SK-N-SH treated with all-trans-retinoic acid at 6 μM for 48 hours (cell line): ENCODE results near the gene GPR152.

Experiments used
- ATAC-seq: fragments of 200-7000 bp; cut with Tn5 transposase; 3 replicates; pipeline ENCODE4 v1.9.1; 2020; ENCODE audit warnings: mild to moderate bottlenecking, moderate library complexity
- ARNTL ChIP-seq: fragments of 450-650 bp; formaldehyde crosslinking; IDR thresholded peaks from 2 replicates; pipeline ENCODE4 v1.5.0; 2020; ENCODE audit warnings: low read depth, mild to moderate bottlenecking, moderate library complexity, borderline replicate concordance
- BACH2 ChIP-seq: fragments of 250-450 bp; sonication (Bioruptor Pico); IDR thresholded peaks from 2 replicates; pipeline ENCODE4 v1.9.0; 2021; ENCODE audit warnings: mild to moderate bottlenecking, borderline replicate concordance
- ESRRG ChIP-seq: fragments of 250-450 bp; sonication (Bioruptor Pico); IDR thresholded peaks from 2 replicates; pipeline ENCODE4 v1.6.1; 2021; ENCODE audit warnings: mild to moderate bottlenecking
- ISL1 ChIP-seq: fragments of 250-450 bp; sonication (Bioruptor Pico); IDR thresholded peaks from 2 replicates; pipeline ENCODE4 v2.1.2; 2022; ENCODE audit warnings: mild to moderate bottlenecking, moderate library complexity
- OSR1 ChIP-seq: fragments of 250-450 bp; sonication (Bioruptor Pico); IDR thresholded peaks from 2 replicates; pipeline ENCODE4 v1.8.0; 2022; ENCODE audit warnings: moderate library complexity, mild to moderate bottlenecking, inconsistent platforms
- PPARA ChIP-seq: fragments of 250-450 bp; sonication (Bioruptor Pico); IDR thresholded peaks from 2 replicates; pipeline ENCODE4 v1.5.0; 2020; ENCODE audit warnings: mild to moderate bottlenecking, borderline replicate concordance
- RARB ChIP-seq: fragments of 250-450 bp; sonication (Bioruptor Pico); IDR thresholded peaks from 2 replicates; pipeline ENCODE4 v1.8.0; 2021; ENCODE audit warnings: mild to moderate bottlenecking, moderate library complexity
- TOX ChIP-seq: fragments of 250-450 bp; sonication (Bioruptor Pico); IDR thresholded peaks from 2 replicates; pipeline ENCODE4 v1.8.0; 2021; ENCODE audit warnings: mild to moderate bottlenecking, moderate library complexity, borderline replicate concordance
- ZC3H10 ChIP-seq: fragments of 250-450 bp; sonication (Bioruptor Pico); IDR thresholded peaks from 2 replicates; pipeline ENCODE4 v1.5.1; 2021; ENCODE audit warnings: mild to moderate bottlenecking, moderate library complexity
- ZFP3 ChIP-seq: fragments of 250-450 bp; sonication (Bioruptor Pico); IDR thresholded peaks from 2 replicates; pipeline ENCODE4 v1.5.0; 2020; ENCODE audit warnings: mild to moderate bottlenecking, moderate library complexity
- ZFP30 ChIP-seq: fragments of 450-650 bp; formaldehyde crosslinking; IDR thresholded peaks from 2 replicates; pipeline ENCODE4 v1.5.0; 2022; ENCODE audit warnings: mild to moderate bottlenecking, moderate library complexity
- ZNF565 ChIP-seq: fragments of 450-650 bp; formaldehyde crosslinking; conservative IDR thresholded peaks from 2 replicates; pipeline ENCODE4 v1.5.0; 2020; ENCODE audit warnings: low read depth, mild to moderate bottlenecking, moderate library complexity
- ZNF70 ChIP-seq: fragments of 450-650 bp; formaldehyde crosslinking; IDR thresholded peaks from 2 replicates; pipeline ENCODE4 v1.5.0; 2020; ENCODE audit warnings: mild to moderate bottlenecking, moderate library complexity
- ZNF8 ChIP-seq: fragments of 450-650 bp; formaldehyde crosslinking; IDR thresholded peaks from 2 replicates; pipeline ENCODE4 v1.5.0; 2020; ENCODE audit warnings: mild to moderate bottlenecking, moderate library complexity
- TF ChIP-seq, protein P1 (sequence below): fragments of 250-450 bp; sonication (Bioruptor Pico); IDR thresholded peaks from 2 replicates; pipeline ENCODE4 v1.5.0; 2020; ENCODE audit warnings: mild to moderate bottlenecking, moderate library complexity
- TF ChIP-seq, protein P2 (sequence below): fragments of 250-450 bp; sonication (Bioruptor Pico); IDR thresholded peaks from 2 replicates; pipeline ENCODE4 v1.8.0; 2021; ENCODE audit warnings: low read depth, mild to moderate bottlenecking, moderate library complexity, borderline replicate concordance
- TF ChIP-seq, protein P3 (sequence below): fragments of 250-450 bp; sonication (Bioruptor Pico); IDR thresholded peaks from 2 replicates; pipeline ENCODE4 v1.5.1; 2021; ENCODE audit warnings: mild to moderate bottlenecking, moderate library complexity
- TF ChIP-seq, protein P4 (sequence below): fragments of 250-450 bp; sonication (Bioruptor Pico); IDR thresholded peaks from 2 replicates; pipeline ENCODE4 v1.5.1; 2020; ENCODE audit warnings: low read depth, mild to moderate bottlenecking, moderate library complexity

The GPR152 gene

DNA sequence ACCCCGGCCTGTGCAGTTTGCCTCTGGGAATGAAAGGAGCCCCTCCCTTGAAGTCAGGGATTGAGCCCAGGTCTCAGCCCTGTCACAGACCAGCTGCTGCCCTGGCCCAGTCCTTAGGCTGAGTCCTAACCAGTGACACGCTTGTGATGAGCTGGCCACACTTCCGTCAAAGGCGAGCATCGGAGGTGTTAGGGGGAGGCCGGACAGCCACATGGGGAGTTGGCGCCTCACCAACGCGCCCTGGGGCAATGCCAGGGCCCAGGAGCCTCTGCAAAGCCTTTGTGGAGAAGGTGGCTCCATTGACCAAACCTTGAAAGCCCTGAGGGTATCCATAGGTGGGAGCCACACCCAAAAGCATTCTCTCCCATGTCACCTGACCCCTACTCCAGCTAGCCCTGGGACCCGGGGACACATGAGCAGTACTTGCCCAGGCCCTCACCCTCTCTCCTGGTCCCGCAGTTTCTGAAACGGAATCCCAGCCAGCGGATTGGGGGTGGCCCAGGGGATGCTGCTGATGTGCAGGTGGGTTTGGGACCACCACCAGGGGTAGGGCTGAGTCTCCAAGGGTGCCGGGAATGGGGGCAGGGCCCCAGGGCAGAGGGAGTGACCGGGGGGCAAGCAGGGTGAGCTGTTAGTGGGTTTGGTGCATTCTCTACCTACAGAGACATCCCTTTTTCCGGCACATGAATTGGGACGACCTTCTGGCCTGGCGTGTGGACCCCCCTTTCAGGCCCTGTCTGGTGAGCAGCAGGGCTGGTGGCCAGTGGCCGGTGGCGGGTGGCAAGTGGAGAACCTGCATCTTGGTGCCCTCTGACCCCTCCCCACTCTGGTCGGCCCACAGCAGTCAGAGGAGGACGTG, 18.8 kb downstream of the GPR152 start (continued):
- TF ChIP-seq, protein P1, sequence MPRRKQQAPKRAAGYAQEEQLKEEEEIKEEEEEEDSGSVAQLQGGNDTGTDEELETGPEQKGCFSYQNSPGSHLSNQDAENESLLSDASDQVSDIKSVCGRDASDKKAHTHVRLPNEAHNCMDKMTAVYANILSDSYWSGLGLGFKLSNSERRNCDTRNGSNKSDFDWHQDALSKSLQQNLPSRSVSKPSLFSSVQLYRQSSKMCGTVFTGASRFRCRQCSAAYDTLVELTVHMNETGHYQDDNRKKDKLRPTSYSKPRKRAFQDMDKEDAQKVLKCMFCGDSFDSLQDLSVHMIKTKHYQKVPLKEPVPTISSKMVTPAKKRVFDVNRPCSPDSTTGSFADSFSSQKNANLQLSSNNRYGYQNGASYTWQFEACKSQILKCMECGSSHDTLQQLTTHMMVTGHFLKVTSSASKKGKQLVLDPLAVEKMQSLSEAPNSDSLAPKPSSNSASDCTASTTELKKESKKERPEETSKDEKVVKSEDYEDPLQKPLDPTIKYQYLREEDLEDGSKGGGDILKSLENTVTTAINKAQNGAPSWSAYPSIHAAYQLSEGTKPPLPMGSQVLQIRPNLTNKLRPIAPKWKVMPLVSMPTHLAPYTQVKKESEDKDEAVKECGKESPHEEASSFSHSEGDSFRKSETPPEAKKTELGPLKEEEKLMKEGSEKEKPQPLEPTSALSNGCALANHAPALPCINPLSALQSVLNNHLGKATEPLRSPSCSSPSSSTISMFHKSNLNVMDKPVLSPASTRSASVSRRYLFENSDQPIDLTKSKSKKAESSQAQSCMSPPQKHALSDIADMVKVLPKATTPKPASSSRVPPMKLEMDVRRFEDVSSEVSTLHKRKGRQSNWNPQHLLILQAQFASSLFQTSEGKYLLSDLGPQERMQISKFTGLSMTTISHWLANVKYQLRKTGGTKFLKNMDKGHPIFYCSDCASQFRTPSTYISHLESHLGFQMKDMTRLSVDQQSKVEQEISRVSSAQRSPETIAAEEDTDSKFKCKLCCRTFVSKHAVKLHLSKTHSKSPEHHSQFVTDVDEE, result no peak
- no peak for TF ChIP-seq ISL1 (CRISPR knock-in tag)

DNA sequence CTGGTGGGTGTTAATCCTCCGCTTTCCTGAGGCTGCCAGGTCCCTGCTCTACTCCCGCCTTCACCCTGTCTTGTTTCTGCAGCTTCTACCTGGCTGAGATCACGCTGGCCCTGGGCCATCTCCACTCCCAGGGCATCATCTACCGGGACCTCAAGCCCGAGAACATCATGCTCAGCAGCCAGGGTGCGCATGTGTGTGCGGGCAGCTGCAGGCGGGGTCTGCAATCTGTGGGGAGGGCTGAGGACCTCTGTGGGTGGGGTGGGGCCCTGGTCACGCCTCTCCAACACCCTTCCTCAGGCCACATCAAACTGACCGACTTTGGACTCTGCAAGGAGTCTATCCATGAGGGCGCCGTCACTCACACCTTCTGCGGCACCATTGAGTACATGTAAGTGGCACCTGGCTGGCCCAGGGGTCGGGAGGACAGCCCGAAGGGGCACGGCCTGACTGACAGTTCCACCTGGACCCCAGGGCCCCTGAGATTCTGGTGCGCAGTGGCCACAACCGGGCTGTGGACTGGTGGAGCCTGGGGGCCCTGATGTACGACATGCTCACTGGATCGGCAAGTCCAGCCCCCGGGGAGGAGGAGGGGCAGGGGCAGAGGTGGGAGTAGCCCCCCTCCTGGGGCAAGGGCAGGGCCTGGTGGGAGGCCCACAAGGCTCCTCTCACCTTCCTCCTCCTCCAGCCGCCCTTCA, 19.7 kb downstream of the GPR152 start:
- ATAC-seq, result no peak

DNA sequence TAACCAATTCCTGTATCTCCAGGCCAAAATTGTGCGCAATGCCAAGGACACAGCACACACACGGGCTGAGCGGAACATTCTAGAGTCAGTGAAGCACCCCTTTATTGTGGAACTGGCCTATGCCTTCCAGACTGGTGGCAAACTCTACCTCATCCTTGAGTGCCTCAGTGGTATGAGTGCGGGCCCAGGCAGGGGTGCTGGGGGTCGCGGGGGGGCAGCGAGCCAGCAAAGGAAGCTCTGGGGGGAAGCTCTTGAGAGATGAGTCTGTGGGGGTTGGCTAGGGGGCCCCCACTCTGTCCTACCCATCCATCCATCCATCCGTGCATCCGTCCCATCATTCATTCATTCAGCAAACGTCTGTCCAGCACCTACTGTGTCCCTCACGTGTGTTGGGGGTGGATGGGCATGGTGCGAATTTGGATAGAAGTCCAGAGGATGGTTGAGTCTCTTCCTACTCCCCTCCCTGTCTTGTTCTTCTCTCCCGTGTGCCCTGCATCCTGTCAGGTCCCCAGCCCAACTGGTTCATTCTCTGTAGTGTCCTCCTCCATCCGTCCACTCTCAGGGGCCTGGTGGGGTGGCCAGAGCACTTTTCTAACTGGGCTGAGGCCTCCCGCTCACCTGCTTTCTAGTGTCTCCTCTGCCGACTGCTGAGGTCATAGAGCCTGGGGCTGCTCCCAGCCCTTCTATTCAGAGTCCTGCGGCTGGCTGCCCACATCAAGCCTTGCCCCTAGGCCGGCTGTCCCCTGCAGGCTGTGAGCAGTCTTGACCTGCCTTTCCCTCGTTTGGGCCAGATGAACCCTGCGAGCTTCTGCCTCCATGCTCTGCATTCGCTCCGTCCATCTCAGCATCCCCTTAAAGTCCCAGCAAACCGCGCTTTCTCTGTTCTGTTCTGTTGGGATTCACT, 20.9 kb downstream of the GPR152 start:
- no peak for ATAC-seq
- TF ChIP-seq, protein P1, result no peak
- TF ChIP-seq ZNF70 (CRISPR knock-in tag), result no peak
- TF ChIP-seq, protein P2, sequence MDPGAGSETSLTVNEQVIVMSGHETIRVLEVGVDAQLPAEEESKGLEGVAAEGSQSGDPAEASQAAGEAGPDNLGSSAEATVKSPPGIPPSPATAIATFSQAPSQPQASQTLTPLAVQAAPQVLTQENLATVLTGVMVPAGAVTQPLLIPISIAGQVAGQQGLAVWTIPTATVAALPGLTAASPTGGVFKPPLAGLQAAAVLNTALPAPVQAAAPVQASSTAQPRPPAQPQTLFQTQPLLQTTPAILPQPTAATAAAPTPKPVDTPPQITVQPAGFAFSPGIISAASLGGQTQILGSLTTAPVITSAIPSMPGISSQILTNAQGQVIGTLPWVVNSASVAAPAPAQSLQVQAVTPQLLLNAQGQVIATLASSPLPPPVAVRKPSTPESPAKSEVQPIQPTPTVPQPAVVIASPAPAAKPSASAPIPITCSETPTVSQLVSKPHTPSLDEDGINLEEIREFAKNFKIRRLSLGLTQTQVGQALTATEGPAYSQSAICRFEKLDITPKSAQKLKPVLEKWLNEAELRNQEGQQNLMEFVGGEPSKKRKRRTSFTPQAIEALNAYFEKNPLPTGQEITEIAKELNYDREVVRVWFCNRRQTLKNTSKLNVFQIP (CRISPR knock-in tag), result no peak
- no peak for TF ChIP-seq ISL1 (CRISPR knock-in tag)
- no peak for TF ChIP-seq TOX (CRISPR knock-in tag)
- no peak for TF ChIP-seq ZC3H10 (CRISPR knock-in tag)
- no peak for TF ChIP-seq ZNF565 (CRISPR knock-in tag)
- TF ChIP-seq OSR1, result no peak
- no peak for TF ChIP-seq ESRRG (CRISPR knock-in tag)
- no peak for TF ChIP-seq RARB (CRISPR knock-in tag)
- TF ChIP-seq ZFP30 (CRISPR knock-in tag), result no peak

More for the DNA sequence above, 19.7 kb downstream of the GPR152 start:
- no peak for TF ChIP-seq ZFP3 (CRISPR knock-in tag)
- TF ChIP-seq ZFP30 (CRISPR knock-in tag), result no peak
- TF ChIP-seq RARB (CRISPR knock-in tag), result no peak
- TF ChIP-seq ARNTL (CRISPR knock-in tag), result no peak
- TF ChIP-seq PPARA (CRISPR knock-in tag), result no peak
- TF ChIP-seq, protein P3, sequence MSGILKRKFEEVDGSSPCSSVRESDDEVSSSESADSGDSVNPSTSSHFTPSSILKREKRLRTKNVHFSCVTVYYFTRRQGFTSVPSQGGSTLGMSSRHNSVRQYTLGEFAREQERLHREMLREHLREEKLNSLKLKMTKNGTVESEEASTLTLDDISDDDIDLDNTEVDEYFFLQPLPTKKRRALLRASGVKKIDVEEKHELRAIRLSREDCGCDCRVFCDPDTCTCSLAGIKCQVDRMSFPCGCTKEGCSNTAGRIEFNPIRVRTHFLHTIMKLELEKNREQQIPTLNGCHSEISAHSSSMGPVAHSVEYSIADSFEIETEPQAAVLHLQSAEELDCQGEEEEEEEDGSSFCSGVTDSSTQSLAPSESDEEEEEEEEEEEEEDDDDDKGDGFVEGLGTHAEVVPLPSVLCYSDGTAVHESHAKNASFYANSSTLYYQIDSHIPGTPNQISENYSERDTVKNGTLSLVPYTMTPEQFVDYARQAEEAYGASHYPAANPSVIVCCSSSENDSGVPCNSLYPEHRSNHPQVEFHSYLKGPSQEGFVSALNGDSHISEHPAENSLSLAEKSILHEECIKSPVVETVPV, result no peak
- TF ChIP-seq, protein P1, result no peak
- TF ChIP-seq ZNF8 (CRISPR knock-in tag), result no peak
- TF ChIP-seq OSR1, result no peak
- TF ChIP-seq, protein P4, sequence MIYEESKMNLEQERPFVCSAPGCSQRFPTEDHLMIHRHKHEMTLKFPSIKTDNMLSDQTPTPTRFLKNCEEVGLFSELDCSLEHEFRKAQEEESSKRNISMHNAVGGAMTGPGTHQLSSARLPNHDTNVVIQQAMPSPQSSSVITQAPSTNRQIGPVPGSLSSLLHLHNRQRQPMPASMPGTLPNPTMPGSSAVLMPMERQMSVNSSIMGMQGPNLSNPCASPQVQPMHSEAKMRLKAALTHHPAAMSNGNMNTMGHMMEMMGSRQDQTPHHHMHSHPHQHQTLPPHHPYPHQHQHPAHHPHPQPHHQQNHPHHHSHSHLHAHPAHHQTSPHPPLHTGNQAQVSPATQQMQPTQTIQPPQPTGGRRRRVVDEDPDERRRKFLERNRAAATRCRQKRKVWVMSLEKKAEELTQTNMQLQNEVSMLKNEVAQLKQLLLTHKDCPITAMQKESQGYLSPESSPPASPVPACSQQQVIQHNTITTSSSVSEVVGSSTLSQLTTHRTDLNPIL (CRISPR knock-in tag), result no peak
- TF ChIP-seq BACH2 (CRISPR knock-in tag), result no peak
- no peak for TF ChIP-seq ZNF70 (CRISPR knock-in tag)
